HG03520 (cell line): ENCODE data around the gene TMEM52.

ENCODE experiments used
- ATAC-seq: cut with Tn5 transposase; IDR thresholded peaks from one replicate; pipeline ENCODE4 v1.9.1; 2021; ENCODE audit warnings: mild to moderate bottlenecking, moderate library complexity; ENCODE audit not compliant: unreplicated experiment

The TMEM52 gene

DNA sequence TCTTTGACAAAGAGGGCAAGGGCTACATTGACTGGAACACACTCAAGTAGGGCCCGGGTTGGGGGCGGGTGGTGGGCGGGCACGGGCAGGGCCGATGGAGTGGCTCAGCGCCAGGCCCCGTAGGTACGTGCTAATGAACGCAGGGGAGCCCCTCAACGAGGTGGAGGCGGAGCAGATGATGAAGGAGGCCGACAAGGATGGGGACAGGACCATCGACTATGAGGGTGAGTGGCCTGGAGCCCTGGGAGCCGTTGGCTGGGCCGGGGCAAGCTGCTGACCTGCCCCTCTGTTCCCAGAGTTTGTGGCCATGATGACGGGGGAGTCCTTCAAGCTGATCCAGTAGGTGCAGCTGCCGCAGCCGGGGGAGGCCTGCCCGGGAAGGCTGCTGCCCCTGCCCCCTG is 2.2 kb downstream of the TMEM52 start:
- no peak for ATAC-seq

DNA sequence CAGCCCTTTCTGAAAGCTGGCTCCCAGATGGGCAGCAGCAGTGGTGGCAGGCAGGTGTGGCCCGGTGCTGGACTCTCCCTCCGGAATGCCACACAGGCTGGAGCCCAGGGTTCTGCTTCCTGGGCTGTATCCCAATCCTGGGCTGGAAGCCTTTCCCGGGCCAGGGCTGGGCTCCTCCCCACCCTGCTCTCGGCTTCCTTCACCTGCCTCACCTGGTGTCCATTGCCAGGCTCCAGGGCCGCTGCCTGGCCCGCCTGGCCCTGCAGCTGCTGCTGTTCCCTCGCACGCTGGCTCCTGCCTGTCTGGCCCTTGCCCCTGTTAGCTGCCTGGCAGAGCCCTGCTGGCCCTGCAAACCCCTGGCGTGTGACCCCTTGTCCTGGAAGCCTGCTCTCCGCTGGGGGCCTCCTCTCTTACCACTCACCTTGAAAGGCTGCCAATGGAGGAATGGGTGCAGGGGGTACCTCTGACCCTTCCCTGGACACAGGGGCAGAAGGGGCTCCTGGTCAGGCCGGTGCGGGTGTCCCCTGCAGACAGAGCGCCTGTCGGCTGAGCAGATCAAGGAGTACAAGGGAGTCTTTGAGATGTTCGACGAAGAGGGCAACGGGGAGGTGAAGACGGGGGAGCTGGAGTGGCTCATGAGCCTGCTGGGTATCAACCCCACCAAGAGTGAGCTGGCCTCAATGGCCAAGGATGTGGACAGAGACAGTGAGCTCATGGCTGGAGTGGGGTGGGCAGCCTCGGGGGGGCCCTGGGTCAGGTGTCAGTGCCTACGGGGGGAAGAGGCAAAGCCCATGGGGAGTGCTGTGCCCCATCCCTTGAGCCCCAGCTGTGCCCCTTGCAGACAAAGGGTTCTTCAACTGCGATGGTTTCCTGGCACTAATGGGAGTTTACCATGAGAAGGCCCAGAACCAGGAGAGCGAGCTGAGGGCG is 2.9 kb downstream of the TMEM52 start:
- ATAC-seq = no peak

DNA sequence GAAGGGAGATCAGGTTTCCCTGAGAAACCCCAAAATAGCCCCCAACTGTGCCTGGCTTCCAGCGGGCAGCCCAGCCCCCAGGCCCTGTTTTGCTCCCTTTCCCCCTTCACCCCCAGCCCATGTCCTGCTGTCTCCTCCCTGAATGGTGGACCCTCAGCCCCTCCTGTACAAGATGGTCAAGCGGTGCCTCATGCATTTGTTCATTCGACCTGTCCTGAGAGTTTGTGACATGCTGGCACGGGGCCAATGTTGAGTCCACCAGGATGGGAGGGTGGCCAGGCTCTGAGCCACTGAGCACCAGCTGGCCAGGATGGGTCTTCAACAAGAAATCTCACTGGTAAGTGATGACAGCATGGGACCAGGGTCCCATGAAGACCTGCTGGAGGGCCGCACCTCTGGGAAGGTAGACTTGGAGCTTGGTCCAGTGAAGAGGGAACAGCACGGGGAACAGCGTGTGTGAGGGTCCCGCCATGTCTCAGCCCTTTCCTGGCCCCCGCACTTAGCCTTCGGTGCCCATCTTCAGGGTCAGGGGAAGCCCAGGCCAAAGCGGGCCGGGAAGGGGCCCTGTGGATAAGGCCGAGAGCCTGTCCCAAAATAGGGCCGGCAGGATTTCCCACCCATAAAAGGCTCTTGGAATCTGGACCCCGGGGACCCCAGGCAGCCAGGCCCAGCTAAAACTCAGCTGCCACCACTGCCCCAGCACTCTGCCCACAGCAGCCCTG is 3.9 kb downstream of the TMEM52 start, which contains the start of gene CALML6:
CALML6 (plus strand) TSS at position 290 of the 722 bp plus-strand sequence; CDS start at position 311, 21 bp downstream.
- ATAC-seq = no peak

DNA sequence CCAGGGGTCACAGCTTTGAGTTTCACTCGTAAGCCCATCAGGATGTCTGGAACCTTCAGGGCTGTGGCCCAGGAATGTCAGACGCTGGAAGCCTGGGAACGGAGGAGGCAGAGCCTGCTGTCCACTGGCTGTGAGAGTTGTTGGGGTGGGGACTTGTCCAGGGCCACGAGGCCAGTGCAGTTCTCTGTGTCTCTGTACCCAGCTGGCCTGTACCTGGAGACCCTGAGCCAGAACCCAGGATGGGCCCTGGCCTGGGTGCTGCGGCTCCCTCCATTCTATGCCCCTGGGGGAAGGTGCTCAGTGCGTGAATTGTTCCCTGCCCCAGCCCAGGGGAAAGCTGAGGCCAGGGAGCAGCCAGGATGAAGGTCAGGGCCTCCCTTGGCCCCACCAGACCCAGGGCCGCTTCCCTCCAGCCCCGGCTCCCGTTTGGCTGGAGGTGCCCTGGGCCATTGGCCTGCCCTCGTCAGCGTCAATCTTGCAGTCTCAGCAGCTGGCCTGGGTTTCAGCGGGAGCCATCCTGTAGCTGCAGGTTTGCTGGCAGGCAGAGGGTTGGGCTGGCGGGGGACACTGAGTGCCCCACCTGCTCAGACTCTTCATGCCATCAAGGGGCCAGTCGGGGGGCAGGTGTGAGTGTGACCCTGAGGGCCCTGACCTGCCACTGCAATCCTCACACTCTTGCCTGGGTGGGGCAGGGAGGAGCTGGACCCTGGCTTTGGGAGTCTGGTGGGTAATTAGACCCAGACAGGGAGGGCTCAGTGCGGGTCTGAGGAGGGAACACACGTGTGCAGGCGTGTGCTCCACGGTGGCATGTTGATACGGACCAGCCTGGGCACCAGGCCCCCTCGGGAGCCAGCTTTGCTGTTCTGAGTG is 4.7 kb downstream of the TMEM52 start:
- no peak for ATAC-seq

DNA sequence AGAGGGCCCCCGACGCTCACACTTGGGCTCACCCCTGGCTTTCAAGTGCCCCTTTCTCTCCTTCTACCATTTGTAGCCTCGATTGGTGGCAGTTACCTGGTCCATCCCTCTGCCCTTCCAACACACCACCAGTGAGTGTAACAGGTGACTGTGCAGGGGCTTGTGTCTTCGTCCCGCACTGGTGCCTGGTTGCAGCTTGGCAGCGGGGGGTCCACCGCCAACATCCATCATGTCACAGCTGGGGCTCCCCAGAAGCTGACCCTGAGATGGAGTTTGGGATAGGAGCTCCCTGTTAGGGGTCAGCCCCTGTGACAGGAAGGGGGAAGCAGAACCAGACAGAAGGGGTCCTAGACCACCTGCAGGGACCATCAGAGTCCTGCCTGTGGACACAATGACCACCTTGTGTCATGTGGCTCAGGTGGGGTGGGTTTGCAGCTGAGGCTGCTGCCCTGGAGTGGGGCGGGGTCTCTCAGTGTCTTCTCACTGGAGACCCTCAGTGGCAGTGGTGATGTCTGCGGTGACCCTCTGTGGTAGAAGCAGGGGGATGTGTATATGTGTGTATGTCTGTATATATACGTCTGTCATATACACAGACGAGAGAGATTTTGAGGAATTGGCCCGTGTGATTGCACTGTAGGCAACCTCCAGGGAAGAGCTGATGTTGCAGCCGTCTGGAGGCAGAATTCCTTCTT is 7.6 kb downstream of the TMEM52 start:
- ATAC-seq = no peak

DNA sequence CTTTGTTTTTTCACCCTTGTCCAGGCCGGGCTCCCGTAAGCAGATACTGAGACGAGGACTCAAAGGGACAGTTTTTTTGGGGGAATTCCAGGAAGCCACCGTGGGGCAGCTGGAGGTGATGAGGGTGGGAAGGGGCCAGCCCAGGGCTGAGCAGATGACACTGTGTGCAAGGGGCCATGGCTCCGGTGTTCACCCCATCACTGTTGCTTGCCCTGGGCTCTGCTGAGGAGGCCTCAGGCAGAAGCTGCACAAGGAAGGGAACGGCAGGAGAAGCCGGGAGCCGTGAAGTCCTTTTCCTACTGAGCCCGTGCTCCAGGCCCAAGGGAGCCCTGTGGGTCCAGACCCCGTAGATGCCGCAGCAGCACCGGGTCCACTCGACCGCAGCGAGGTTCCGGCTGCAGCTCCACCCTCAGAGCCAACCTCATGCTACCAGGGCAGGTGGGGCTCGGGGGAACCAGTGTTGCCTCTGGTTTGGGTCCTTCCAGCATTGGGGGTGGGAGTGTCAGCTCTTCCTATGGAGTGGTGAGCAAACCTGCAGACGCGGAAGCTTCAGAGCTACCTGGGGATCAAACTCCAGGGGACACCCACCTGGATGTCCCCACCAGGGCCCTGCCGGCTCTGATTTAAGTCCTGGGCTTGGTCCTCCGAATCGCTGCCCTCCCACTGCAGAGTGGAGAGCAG is 8.3 kb downstream of the TMEM52 start:
- ATAC-seq = no peak

DNA sequence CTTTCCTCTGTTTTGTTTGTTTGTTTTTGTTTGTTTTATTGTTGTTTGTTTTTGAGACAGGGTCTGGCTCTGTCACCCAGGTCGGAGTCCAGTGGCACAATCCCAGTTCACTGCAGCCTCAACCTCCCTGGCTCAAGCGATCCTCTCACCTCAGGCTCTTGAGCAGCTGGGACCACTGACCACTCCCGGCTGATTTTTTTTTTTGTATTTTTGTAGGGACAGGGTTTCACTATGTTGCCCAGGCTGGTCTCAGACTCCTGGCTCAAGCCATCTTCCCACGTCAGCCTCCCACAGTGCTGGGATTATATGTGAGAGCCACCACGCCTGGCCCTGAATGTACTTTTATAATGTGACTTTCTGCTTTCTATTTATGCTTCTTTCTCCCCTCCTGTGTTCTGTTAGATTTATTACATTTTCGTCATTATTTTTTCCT is 9.0 kb downstream of the TMEM52 start:
- no peak for ATAC-seq

DNA sequence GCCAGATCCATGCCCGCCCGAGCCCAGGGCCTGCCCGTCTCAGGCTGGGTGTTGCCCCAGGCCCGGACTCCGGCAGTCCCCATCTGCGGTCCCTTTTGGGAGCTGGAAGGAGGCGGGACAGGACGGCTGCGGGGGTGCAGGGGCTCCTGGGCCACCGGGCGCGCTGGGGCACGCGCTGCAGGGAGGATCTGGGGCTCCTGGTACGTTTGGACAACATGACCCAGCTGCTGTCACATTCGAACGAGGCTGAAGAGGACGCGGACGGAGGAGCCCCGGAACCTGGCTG is 10.6 kb downstream of the TMEM52 start:
- peak; percentile 7 for ATAC-seq

DNA sequence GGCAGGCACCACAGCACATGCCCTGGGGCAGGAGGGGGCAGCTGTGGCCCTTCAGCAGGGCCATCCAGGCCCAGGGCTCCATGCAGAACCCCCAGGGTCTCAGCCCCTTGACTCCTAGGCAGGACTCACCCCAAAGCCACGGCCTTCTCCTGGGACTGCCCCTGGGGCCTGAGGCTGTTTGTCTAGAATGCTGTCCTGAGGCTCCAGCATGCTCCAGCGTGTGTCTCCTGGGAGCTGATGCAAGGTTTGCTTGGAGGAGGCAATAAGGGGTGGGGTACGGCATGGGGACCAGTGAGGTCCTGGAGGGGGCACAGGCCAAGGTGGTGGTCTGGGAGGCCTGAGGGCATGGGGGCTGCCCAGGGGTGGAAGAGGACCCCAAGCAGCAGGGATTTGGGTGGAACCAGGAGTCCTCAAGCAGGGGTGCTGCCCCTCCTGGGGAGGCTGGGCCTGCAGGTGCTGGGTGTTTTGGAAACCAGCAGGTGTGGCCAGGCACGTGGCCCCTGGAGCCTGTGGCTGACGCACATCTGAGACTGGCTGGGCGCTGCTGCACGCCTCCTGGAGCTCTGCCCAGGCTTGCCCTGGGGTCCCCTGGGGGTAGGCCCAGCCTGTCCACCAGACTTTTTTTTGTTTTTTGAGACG is 11.9 kb downstream of the TMEM52 start:
- no peak for ATAC-seq

DNA sequence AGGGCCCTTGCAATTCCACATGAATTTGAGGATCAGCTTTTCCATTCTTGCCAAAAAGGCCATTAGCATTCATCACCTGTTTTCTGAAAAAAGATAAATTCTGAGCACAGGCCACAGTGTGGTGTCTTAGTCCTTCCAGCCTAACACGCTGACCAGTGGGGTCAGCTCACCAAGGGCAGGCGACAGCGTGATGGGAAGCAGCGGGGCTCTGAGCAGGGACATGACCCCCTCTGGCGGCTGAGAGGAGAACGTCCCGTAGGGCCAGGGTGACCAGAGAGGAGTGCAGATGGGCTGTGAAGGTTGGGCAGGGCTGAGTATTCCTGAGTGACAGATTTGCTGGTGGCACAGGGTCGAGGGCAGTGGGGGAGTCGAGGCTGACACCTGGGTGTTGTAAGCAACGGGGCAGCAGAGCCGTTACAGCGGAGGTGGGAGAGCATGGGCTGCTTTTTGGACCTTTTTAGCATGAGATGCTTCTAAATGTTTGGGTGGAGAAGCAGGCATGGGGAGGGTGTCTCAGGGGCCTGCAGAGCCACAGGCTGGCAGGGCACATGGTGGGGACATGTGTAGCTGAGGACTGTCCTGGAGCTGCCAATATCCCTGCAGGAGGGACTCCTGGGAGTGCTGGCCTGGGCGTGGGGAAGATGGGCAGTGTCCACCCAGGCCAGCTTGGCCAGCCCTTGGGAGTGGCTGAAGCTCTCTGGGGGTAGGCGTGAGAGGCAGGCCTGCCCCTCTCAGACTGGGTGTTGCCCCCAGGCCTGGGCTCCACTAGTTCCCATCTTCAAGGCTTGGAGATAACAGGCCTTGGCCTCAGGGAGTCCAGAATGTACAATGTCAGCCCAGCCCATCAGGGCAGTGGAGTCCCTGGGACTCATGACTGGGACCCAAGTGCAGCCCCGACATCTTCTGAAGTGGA is 12.6 kb downstream of the TMEM52 start:
- ATAC-seq = no peak

DNA sequence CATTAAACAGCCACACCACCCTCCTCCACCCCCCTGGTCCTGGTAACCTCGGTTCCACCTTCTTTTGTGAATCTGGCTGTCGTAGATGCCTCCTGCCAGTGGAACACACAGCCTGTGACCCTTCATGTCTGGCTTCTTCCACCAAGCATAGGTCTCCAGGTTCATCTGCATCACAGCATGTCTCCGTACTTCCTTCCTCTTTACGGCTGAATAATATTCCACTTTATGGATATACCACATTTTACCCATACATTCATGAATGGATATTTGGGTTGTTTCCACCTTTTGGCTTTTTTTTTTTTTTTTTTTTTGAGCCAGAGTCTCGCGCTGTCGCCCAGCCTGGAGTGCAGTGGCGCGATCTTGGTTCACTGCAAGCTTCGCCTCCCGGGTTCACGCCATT is 15.9 kb downstream of the TMEM52 start:
- ATAC-seq = no peak

DNA sequence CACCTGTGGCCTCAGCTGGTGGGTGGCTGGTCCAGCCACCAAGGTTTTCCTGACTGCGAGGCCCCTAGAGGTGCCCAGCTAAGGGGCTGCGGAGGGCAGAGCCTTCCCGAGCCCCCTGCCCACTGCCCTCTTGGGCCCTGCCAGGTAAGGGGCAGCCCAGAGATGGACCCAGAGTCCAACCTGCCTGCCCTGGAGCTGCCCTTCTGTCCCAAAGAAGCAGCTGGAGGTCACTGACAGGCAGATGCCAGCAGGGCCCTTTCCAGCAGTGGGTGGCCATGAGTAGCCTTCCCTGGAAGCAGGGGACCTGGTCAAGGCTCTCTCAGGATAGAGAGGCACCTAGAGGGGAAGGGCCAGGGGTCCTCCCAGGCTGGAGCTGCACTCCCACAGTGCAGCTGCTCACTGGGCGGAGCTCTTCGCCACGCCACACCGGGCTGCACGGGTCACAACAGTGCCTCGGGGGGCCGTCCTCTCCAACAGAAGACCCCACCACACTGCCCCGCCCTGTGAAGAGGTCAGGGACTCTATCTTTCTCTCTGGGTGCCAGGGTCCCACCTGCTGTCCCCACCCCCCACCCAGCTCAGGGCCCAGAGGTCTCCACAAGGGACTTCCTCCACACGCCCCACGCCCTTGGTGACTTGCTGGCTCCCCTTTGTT is 17.3 kb downstream of the TMEM52 start:
- ATAC-seq = no peak

DNA sequence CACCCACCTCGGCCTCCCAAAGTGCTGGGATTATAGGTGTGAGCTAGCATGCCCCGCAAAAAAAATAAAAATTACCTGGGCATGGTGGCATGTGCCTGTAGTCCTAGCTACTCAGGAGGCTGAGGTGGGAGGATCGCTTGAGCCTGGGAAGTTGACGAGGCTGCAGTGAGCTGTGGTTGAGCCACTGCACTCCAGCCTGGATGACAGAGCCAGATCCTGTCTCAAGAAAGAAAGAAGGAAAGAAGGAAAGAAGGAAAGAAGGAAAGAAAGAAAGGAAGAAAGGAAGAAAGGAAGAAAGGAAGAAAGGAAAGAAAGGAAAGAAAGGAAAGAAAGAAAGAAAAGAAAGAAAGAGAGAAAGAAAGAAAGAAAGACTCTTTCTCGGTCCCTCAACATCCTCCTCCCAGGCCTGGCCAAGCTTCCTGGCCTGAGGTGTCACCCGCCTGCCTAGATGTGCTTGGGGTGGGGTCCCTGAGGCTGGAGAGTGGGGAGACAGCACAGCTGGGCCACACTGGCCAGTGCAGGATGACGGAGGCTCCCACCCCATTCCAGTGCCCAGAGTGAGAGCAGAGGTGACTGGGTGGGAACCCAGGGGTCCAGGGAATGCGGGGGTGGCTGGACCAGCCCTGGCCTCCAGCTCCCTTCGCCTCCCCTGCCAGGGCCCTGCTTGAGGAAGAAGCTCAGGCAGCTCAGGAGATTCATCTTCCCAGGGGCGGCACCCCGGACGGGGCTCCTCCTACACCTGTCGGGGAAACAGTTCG is 18.0 kb downstream of the TMEM52 start:
- ATAC-seq = no peak

DNA sequence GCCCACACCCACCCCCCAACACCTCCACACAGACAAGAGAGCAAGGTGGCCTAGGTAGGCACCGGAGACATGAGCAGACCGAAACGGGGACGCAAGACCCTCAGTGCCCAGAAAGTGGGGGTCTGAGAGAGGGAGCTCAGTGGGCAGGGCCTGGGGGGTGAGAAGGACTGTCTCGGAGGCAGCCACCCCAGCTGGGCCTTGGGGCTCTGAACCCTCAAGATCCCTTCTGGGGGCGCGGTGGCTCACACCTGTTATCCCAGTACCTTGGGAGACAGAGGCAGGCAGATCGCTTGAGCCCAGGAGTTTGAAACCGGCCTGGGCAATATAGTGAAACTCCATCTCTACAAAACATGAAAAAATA is 19.1 kb downstream of the TMEM52 start:
- no peak for ATAC-seq

DNA sequence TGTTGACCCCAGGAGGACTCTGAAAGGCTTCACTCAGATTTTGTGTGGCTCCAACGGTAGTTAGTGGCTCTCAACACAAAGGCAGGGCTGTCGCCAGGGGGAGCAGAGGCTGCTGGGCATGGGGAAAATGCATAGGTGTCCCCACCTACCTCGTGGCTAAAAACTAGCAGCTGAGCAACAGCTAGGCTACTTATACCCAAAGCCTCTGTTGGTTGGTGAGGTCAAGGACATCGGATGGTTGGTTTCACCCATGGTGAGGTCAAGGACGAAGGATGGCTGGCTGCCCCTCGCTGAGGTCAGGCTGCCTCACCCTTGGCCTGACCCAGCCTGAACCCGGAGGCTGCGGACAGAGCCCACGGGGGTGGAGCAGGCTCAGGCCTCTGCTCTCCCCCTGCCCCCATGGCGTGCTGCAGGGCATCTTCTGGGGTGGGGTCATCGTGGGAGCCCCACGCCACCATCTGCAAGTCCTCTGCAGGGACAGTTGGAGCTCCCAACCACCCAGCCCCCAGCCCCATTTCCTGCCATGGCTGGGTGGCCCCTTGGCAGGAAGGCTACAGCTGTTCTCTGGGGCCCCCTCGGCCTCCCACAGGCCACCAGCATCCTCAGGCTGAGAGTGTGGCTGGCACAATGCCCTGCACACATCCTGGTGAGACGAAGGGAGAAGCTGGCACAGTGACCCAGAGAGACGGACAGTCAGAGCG is 19.7 kb downstream of the TMEM52 start:
- no peak for ATAC-seq

DNA sequence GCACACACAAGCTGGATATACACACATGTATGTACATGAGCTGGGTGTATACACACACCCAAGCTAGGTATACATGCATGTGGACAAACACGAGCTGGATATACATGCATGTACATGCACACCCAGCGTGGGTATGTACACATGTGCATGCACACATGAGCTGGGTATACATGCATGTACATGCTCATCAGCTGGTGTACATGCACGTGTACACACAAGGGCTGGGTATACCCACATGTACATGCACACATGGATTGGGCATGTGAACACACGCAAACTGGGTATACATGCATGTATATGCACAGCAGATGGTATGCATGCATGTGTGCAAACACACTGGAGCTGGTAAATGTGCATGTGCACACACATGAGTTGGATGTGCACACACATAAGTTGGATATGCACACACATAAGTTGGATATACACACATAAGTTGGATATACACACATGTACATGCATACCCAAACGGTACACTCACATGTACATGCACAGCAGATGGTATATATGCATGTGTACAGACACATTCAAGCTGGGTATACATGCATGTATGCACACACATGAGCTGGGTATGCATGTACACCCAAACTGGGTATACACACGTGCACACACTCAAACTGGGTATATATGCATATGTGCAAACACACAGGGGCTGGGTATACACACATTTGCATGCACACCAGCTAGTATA is 20.7 kb downstream of the TMEM52 start:
- no peak for ATAC-seq
